ENCODE data around the gene BMI1. TPM values are rescaled to one million over a fixed set of nuclear protein-coding genes. Genes with fewer than 3 reads are reported as not detected.

Gene BMI1
- total RNA-seq, 2 donors from 2014 or later: 24.7 to 38.7 TPM

DNA sequence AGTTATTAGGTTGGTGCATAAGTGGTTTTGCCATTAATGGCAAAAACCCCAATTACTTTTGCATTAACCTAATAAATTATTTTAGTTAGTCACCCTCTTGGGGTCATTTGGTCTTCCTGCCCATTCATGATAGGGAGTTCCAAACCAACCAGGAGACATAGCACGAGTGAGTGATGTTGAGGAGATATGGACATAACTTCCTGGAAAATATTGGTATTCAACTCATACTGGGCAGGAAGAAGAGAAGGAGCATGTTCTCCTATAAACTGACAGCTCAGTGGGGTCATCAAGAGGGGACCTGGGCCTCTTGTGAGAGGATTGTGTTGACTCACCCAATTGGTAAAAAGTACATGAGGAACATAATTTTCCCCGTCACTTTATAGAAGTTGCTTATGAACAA is 48.1 kb downstream of the BMI1 start:
- intact Hi-C loops (cut with DNase I): no loop called here
- WGBS, 2 donors: 43 to 57% methylated on average over 2 of the region's 2 CpGs
- H3K36me3 ChIP-seq (replicated peaks in 1 of 2; ENCODE audit: insufficient read depth in 1 of 2, low read depth in 2 of 2): no peaks in the 10 kb centered on the region
- H3K4me1 ChIP-seq: no peaks in the 10 kb centered on the region
- ATAC-seq: no peak
- H3K27me3 ChIP-seq: no peaks in the 10 kb centered on the region
- H3K9me3 ChIP-seq: no peaks in the 10 kb centered on the region
- DNase-seq: no peak
- H3K4me3 ChIP-seq: no peak overlapping the region
- H3K27ac ChIP-seq: no peak overlapping the region
- TF ChIP-seq, protein P1, sequence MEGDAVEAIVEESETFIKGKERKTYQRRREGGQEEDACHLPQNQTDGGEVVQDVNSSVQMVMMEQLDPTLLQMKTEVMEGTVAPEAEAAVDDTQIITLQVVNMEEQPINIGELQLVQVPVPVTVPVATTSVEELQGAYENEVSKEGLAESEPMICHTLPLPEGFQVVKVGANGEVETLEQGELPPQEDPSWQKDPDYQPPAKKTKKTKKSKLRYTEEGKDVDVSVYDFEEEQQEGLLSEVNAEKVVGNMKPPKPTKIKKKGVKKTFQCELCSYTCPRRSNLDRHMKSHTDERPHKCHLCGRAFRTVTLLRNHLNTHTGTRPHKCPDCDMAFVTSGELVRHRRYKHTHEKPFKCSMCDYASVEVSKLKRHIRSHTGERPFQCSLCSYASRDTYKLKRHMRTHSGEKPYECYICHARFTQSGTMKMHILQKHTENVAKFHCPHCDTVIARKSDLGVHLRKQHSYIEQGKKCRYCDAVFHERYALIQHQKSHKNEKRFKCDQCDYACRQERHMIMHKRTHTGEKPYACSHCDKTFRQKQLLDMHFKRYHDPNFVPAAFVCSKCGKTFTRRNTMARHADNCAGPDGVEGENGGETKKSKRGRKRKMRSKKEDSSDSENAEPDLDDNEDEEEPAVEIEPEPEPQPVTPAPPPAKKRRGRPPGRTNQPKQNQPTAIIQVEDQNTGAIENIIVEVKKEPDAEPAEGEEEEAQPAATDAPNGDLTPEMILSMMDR (IDR thresholded peaks at IDR 0.05): no peak
- TF ChIP-seq POLR2A (IDR thresholded peaks at IDR 0.05): no peak

DNA sequence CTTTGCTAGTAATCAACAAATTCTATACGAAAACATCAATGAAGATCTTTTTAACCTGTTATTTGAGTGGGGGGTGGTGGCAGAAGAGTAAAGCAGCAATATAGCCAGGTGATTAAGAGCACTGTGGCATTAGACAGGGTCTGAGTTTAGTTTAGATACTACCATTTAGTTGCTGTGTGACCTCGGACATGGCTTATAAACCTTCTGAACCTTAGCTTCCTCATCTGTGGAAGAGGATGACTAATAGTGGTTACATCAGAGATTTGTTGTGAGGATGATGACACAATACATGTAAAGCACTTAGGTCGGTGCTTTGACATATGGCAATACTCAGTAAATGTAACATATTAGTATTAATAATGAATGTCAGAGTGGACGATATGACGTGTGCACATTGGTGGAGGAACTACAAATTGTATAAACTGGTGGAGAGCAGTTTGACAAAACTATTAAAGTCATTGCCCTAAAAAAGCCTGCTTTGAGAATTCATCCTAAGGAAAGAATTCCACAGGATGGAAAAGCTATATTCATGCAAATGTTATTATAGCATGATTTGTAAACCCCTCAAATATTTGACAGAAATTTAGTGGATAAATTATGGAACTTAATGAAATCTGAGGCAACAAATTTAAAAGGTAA is 48.7 kb downstream of the BMI1 start:
- intact Hi-C loops (cut with DNase I): no loop called here
- Histone ChIP-seq H3K27me3 (no peaks in the 10 kb centered on the region), H3K27ac (no peak overlapping the region), H3K4me3 (no peak overlapping the region), H3K4me1 (no peaks in the 10 kb centered on the region), H3K36me3 (replicated peaks in 1 of 2; ENCODE audit: insufficient read depth in 1 of 2, low read depth in 2 of 2) (no peaks in the 10 kb centered on the region), H3K9me3 (no peaks in the 10 kb centered on the region)
- DNase-seq (no peak), ATAC-seq (no peak)
- 73 to 76% methylated on average over 5 of the region's 5 CpGs for WGBS, 2 donors
- TF ChIP-seq, protein P1 (IDR thresholded peaks at IDR 0.05): no peak
- no peak for TF ChIP-seq POLR2A (IDR thresholded peaks at IDR 0.05)

DNA sequence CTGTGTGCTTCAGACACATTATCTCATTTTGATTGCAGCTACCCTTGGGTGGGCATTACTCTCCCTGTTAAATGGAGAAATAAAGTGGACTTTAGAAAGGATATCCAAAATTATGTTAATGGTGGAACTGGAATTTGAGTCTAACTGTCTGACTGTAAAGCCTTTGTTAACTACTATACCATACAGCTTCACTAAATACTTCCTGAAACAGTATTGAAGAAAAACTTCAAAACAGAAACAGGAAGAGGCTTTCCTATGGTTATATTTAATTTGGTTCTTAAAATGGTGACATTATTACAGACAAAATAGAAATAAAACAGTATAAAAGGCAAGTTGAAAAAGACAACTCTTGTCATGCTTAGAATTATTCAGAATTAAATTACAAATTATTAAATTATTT is 49.4 kb downstream of the BMI1 start:
- no peak for TF ChIP-seq POLR2A (IDR thresholded peaks at IDR 0.05)
- TF ChIP-seq, protein P1 (IDR thresholded peaks at IDR 0.05): no peak
- ATAC-seq (no peak), DNase-seq (no peak)
- Histone ChIP-seq H3K27ac (no peak overlapping the region), H3K36me3 (replicated peaks in 1 of 2; ENCODE audit: insufficient read depth in 1 of 2, low read depth in 2 of 2) (no peaks in the 10 kb centered on the region), H3K4me1 (no peaks in the 10 kb centered on the region), H3K9me3 (no peaks in the 10 kb centered on the region), H3K4me3 (no peak overlapping the region), H3K27me3 (no peaks in the 10 kb centered on the region)
- intact Hi-C loops (cut with DNase I): no loop called here

DNA sequence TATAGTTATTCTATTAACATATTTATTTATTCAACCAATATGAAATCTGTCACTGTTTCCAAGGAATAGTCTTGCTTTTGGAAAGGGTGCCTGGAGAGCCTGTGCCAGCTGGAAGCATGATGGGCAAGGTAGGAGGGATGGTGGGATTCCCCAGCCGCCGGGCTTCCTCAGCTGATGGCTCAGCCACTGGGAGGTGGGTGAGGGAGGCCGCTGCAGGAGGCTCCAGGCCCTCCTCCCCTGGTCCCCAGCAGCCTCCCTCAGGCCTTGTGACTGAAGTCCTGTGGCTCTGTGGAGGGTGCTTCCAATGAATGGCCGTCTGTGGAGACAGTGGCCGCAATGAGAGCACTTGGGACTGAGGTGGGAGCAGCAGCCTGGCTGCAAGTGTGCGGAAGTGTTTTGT is 51.4 kb downstream of the BMI1 start:
- ATAC-seq (no peak), DNase-seq (no peak)
- TF ChIP-seq, protein P1 (IDR thresholded peaks at IDR 0.05): no peak
- no peak for TF ChIP-seq POLR2A (IDR thresholded peaks at IDR 0.05)
- intact Hi-C loops (cut with DNase I): no loop called here
- H3K36me3 ChIP-seq (replicated peaks in 1 of 2; ENCODE audit: insufficient read depth in 1 of 2, low read depth in 2 of 2): no peaks in the 10 kb centered on the region
- WGBS, 2 donors: 92 to 93% methylated on average over 5 to 6 of the region's 6 CpGs
- no peaks in the 10 kb centered on the region for H3K27me3 ChIP-seq
- H3K4me1 ChIP-seq: no peaks in the 10 kb centered on the region
- H3K9me3 ChIP-seq: no peaks in the 10 kb centered on the region
- no peak overlapping the region for H3K4me3 ChIP-seq
- no peak overlapping the region for H3K27ac ChIP-seq

DNA sequence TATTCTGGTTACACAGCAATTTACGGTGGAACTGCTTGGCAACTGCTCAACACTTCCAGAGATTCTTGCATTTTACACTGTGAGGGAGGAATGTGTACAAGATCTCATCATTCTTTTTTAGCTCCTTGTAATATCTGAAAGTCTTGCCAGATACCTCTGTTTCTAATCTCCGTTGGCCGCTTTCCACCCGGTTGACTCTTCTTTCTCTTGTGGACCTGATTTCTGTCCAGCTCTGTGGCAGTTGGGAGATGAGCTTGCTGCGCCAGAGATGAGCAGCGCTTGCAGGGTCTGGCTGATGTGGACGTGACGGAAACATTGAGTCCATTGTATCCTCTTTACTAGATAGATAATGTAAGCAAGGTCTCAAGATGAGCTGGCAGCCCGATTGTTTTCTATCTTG is 52.0 kb downstream of the BMI1 start:
- Histone ChIP-seq H3K27me3 (no peaks in the 10 kb centered on the region), H3K36me3 (replicated peaks in 1 of 2; ENCODE audit: insufficient read depth in 1 of 2, low read depth in 2 of 2) (no peaks in the 10 kb centered on the region), H3K27ac (no peak overlapping the region), H3K9me3 (no peaks in the 10 kb centered on the region), H3K4me1 (no peaks in the 10 kb centered on the region), H3K4me3 (no peak overlapping the region)
- DNase-seq (no peak), ATAC-seq (no peak)
- intact Hi-C loops (cut with DNase I): no loop called here
- WGBS, 2 donors: 79 to 83% methylated on average over 9 of the region's 9 CpGs
- TF ChIP-seq, protein P1 (IDR thresholded peaks at IDR 0.05): no peak
- no peak for TF ChIP-seq POLR2A (IDR thresholded peaks at IDR 0.05)

Data from body of pancreas (tissue), 4 donors.